Measurements from ENCODE around the gene LRRN4. TPM values are rescaled to one million over a fixed set of nuclear protein-coding genes. Genes with fewer than 3 reads are reported as not detected.

Gene LRRN4
- total RNA-seq, 4 donors from 2014 or later = 0.73 to 1.2 TPM; not detected in 2

- Histone ChIP-seq H3K27ac (no peak overlapping the region), H3K4me3 (no peak overlapping the region), H3K36me3 (no peaks in the 10 kb centered on the region), H3K27me3 (no peaks in the 10 kb centered on the region), H3K4me1 (no peaks in the 10 kb centered on the region), H3K9me3 (no peaks in the 10 kb centered on the region)
- TF ChIP-seq CTCF (IDR thresholded peaks at IDR 0.05) = no peak
- TF ChIP-seq POLR2A (IDR thresholded peaks at IDR 0.05) = no peak
- intact Hi-C loops (cut with DNase I; ENCODE audit: low total_unique reads) = no loop called here
- no peak for DNase-seq
Observed at GRCh38 chr20:6014957-6015356, 38.9 kb downstream of the LRRN4 start.

- no peaks in the 10 kb centered on the region for H3K9me3 ChIP-seq
- intact Hi-C loops (cut with DNase I; ENCODE audit: low total_unique reads) = no loop called here
- H3K27me3 ChIP-seq = no peaks in the 10 kb centered on the region
- no peak for TF ChIP-seq CTCF (IDR thresholded peaks at IDR 0.05)
- TF ChIP-seq POLR2A (IDR thresholded peaks at IDR 0.05) = no peak
- H3K4me3 ChIP-seq = no peak overlapping the region
- no peaks in the 10 kb centered on the region for H3K4me1 ChIP-seq
- DNase-seq = no peak
- H3K36me3 ChIP-seq = no peaks in the 10 kb centered on the region
- no peak overlapping the region for H3K27ac ChIP-seq
Observed at GRCh38 chr20:6014017-6014416, 39.8 kb downstream of the LRRN4 start.

GRCh38 chr20:6012179-6012578 lies 41.7 kb downstream of the LRRN4 start:
- TF ChIP-seq CTCF (IDR thresholded peaks at IDR 0.05) (no peak), POLR2A (IDR thresholded peaks at IDR 0.05) (no peak)
- H3K27me3 ChIP-seq = no peaks in the 10 kb centered on the region
- intact Hi-C loops (cut with DNase I; ENCODE audit: low total_unique reads) = no loop called here
- no peaks in the 10 kb centered on the region for H3K36me3 ChIP-seq
- no peak for DNase-seq
- H3K4me3 ChIP-seq = no peak overlapping the region
- H3K27ac ChIP-seq = no peak overlapping the region
- no peaks in the 10 kb centered on the region for H3K4me1 ChIP-seq
- no peaks in the 10 kb centered on the region for H3K9me3 ChIP-seq

GRCh38 chr20:6008254-6008653 lies 45.6 kb downstream of the LRRN4 start:
- peak overlapping the region; percentile 36 to 41 for H3K27ac ChIP-seq
- H3K27me3 ChIP-seq = no peaks in the 10 kb centered on the region
- intact Hi-C loops (cut with DNase I; ENCODE audit: low total_unique reads) = no loop called here
- no peaks in the 10 kb centered on the region for H3K9me3 ChIP-seq
- no peak for TF ChIP-seq POLR2A (IDR thresholded peaks at IDR 0.05)
- no peaks in the 10 kb centered on the region for H3K4me1 ChIP-seq
- no peaks in the 10 kb centered on the region for H3K36me3 ChIP-seq
- no peak overlapping the region for H3K4me3 ChIP-seq
- DNase-seq = peak; percentile 49 to 66

GRCh38 chr20:6007529-6008103 lies 46.2 kb downstream of the LRRN4 start:
- Histone ChIP-seq H3K4me3 (peak overlapping the region; percentile 30 to 90), H3K4me1 (no peaks in the 10 kb centered on the region), H3K27ac (peak overlapping the region; percentile 41 to 82), H3K9me3 (no peaks in the 10 kb centered on the region), H3K27me3 (no peaks in the 10 kb centered on the region), H3K36me3 (no peaks in the 10 kb centered on the region)
- TF ChIP-seq CTCF (IDR thresholded peaks at IDR 0.05) (no peak), POLR2A (IDR thresholded peaks at IDR 0.05) (no peak)
- DNase-seq = no peak
- intact Hi-C loops (cut with DNase I; ENCODE audit: low total_unique reads) = no loop called here

GRCh38 chr20:6007094-6007528 lies 46.7 kb downstream of the LRRN4 start:
- Histone ChIP-seq H3K4me3 (peak overlapping the region; percentile 30 to 90), H3K27me3 (no peaks in the 10 kb centered on the region), H3K4me1 (no peaks in the 10 kb centered on the region), H3K9me3 (no peaks in the 10 kb centered on the region), H3K36me3 (no peaks in the 10 kb centered on the region), H3K27ac (peak overlapping the region; percentile 20 to 82)
- no peak for DNase-seq
- intact Hi-C loops (cut with DNase I; ENCODE audit: low total_unique reads) = no loop called here
- no peak for TF ChIP-seq POLR2A (IDR thresholded peaks at IDR 0.05)
- TF ChIP-seq CTCF (IDR thresholded peaks at IDR 0.05) = no peak
